PC-9 (cell line): ENCODE measurements around the gene CASP8AP2.
"Not testable (repeated sequence)": the region's sequence is repeated elsewhere in the genome, so short reads cannot be mapped to it uniquely, and the experiment has no call there.

ENCODE experiments used
- EZH2 ChIP-seq: fragments of 200-600 bp; sonication (generic); IDR thresholded peaks from 2 replicates; pipeline ENCODE4 v1.8.0; 2017; ENCODE audit warnings: antibody characterized with exemption, low read depth
- TF ChIP-seq, protein P1 (sequence below): fragments of 200-600 bp; sonication (generic); conservative IDR thresholded peaks from 2 replicates; pipeline ENCODE4 v1.6.1; 2017; ENCODE audit warnings: mixed run types, antibody characterized with exemption, mild to moderate bottlenecking, moderate library complexity

DNA sequence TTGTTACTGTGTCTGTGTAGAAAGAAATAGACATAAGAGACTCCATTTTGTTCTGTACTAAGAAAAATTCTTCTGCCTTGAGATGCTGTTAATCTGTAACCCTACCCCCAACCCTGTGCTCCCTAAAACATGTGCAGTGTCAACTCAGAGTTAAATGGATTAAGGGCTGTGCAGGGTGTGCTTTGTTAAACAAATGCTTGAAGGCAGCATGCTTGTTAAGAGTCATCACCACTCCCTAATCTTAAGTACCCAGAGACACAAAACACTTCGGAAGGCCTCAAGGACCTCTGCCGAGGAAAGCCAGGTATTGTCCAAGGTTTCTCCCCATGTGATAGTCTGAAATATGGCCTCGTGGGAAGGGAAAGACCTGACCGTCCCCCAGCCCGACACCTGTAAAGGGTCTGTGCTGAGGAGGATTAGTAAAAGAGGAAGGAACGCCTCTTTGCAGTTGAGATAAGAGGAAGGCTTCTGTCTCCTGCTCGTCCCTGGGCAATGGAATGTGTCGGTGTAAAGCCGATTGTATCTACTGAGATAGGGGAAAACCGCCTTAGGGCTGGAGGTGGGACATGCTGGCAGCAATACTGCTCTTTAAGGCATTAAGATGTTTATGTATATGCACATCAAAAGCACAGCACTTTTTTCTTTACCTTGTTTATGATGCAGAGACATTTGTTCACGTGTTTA, 61.3 kb downstream of the CASP8AP2 start:
- TF ChIP-seq, protein P1, sequence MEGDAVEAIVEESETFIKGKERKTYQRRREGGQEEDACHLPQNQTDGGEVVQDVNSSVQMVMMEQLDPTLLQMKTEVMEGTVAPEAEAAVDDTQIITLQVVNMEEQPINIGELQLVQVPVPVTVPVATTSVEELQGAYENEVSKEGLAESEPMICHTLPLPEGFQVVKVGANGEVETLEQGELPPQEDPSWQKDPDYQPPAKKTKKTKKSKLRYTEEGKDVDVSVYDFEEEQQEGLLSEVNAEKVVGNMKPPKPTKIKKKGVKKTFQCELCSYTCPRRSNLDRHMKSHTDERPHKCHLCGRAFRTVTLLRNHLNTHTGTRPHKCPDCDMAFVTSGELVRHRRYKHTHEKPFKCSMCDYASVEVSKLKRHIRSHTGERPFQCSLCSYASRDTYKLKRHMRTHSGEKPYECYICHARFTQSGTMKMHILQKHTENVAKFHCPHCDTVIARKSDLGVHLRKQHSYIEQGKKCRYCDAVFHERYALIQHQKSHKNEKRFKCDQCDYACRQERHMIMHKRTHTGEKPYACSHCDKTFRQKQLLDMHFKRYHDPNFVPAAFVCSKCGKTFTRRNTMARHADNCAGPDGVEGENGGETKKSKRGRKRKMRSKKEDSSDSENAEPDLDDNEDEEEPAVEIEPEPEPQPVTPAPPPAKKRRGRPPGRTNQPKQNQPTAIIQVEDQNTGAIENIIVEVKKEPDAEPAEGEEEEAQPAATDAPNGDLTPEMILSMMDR, result not testable (repeated sequence)
- not testable (repeated sequence) for TF ChIP-seq EZH2
